ENCODE measurements around the gene ITPRIPL2. TPM values are rescaled to one million over a fixed set of nuclear protein-coding genes. Genes with fewer than 3 reads are reported as not detected.

The ITPRIPL2 gene
- total and polyA plus RNA-seq, 2 of the 13 experiments (the other 11 are each of a cell fraction or from before 2014, with no cell fraction given), result 5.9 to 12.6 TPM

- no peak for TF ChIP-seq PRDM15 (CRISPR knock-in tag; IDR thresholded peaks at IDR 0.05)
- no peak for TF ChIP-seq NKX3-1 (CRISPR knock-in tag; IDR thresholded peaks at IDR 0.05)
- 0 out of 2 replicates have a peak, but pooled peaks have one; percentile 53 for TF ChIP-seq ETV6 (CRISPR knock-in tag; conservative IDR thresholded peaks at IDR 0.05)
- TF ChIP-seq ZNF879 (CRISPR knock-in tag; IDR thresholded peaks at IDR 0.05), result no peak
- no peak for TF ChIP-seq GFI1 (CRISPR knock-in tag; IDR thresholded peaks at IDR 0.05; ENCODE audit: borderline replicate concordance)
- no peak for TF ChIP-seq ZNF883 (CRISPR knock-in tag; IDR thresholded peaks at IDR 0.05; ENCODE audit: not compliant biosample characterization)
- TF ChIP-seq ZNF720 (CRISPR knock-in tag; IDR thresholded peaks at IDR 0.05), result no peak
- 0 out of 2 replicates have a peak, but pooled peaks have one; percentile 42 for TF ChIP-seq HIC2 (CRISPR knock-in tag; IDR thresholded peaks at IDR 0.05; ENCODE audit: low read depth)
- TF ChIP-seq CC2D1A (CRISPR knock-in tag; IDR thresholded peaks at IDR 0.05), result no peak
- TF ChIP-seq ZNF263 (CRISPR knock-in tag; IDR thresholded peaks at IDR 0.05), result no peak
- no peak for TF ChIP-seq ZNF34 (CRISPR knock-in tag; IDR thresholded peaks at IDR 0.05; ENCODE audit: borderline replicate concordance)
- 0 out of 2 replicates have a peak, but pooled peaks have one; percentile 39 for TF ChIP-seq ZNF205 (CRISPR knock-in tag; IDR thresholded peaks at IDR 0.05)
- TF ChIP-seq DDIT3 (CRISPR knock-in tag; IDR thresholded peaks at IDR 0.05), result no peak
- no peak for TF ChIP-seq ISX (CRISPR knock-in tag; conservative IDR thresholded peaks at IDR 0.05)
- no peak for TF ChIP-seq MAZ (IDR thresholded peaks at IDR 0.05; ENCODE audit: borderline replicate concordance, low read depth, low read length)
- peak; percentile 61; the same call in 1 of the 2 replicates for TF ChIP-seq MAZ (CRISPR knock-in tag; IDR thresholded peaks at IDR 0.05; ENCODE audit: low read depth)
- no peak for TF ChIP-seq MAFG (CRISPR knock-in tag; IDR thresholded peaks at IDR 0.05)
- TF ChIP-seq MTF1 (CRISPR knock-in tag; IDR thresholded peaks at IDR 0.05), result no peak
- no peak for TF ChIP-seq IKZF4 (CRISPR knock-in tag; IDR thresholded peaks at IDR 0.05; ENCODE audit: borderline replicate concordance, low read depth, not compliant biosample characterization)
- TF ChIP-seq SMAD9 (CRISPR knock-in tag; IDR thresholded peaks at IDR 0.05), result no peak
- TF ChIP-seq KDM5A (IDR thresholded peaks at IDR 0.05; ENCODE audit: borderline replicate concordance, low read length), result no peak
- no peak for TF ChIP-seq TMF1 (CRISPR knock-in tag; IDR thresholded peaks at IDR 0.05; ENCODE audit: low read depth)
- no peak for TF ChIP-seq CENPX (CRISPR knock-in tag; IDR thresholded peaks at IDR 0.05)
- no peak for TF ChIP-seq POLR2G (IDR thresholded peaks at IDR 0.05; ENCODE audit: low read depth, low read length)
- no peak for TF ChIP-seq AGO2 (optimal IDR thresholded peaks at IDR 0.05; ENCODE audit: low read depth, low read length)
Measured at GRCh38 chr16:19167710-19168370, 54.1 kb downstream of the ITPRIPL2 start, which contains the start of gene SYT17 (continued).

All from HepG2 (cell line).